SK-N-SH treated with all-trans-retinoic acid at 6 μM for 48 hours (cell line): ENCODE data around the gene NEGR1.

ENCODE experiments used
- RARB ChIP-seq: fragments of 250-450 bp; sonication (Bioruptor Pico); IDR thresholded peaks from 2 replicates; pipeline ENCODE4 v1.8.0; 2021; ENCODE audit warnings: mild to moderate bottlenecking, moderate library complexity
- SNAI2 ChIP-seq: fragments of 250-450 bp; sonication (Bioruptor Pico); IDR thresholded peaks from 2 replicates; pipeline ENCODE4 v1.5.0; 2020; ENCODE audit warnings: mild to moderate bottlenecking, moderate library complexity
- TCF4 ChIP-seq: fragments of 250-450 bp; sonication (Bioruptor Pico); IDR thresholded peaks from 2 replicates; pipeline ENCODE4 v1.8.0; 2021; ENCODE audit warnings: mild to moderate bottlenecking, moderate library complexity, borderline replicate concordance
- ZNF565 ChIP-seq: fragments of 450-650 bp; formaldehyde crosslinking; conservative IDR thresholded peaks from 2 replicates; pipeline ENCODE4 v1.5.0; 2020; ENCODE audit warnings: low read depth, mild to moderate bottlenecking, moderate library complexity

GRCh38 chr1:72184099-72184701 lies 98.1 kb downstream of the NEGR1 start:
- TF ChIP-seq RARB (CRISPR knock-in tag) (no peak), SNAI2 (CRISPR knock-in tag) (no peak), ZNF565 (no peak), TCF4 (CRISPR knock-in tag) (no peak)
